ENCODE results near the gene DTWD2.

- TF ChIP-seq CTCF (IDR thresholded peaks at IDR 0.05; ENCODE audit: insufficient read depth, low read length, poor library complexity, severe bottlenecking) (no peak), EZH2phosphoT487 (conservative IDR thresholded peaks at IDR 0.05; ENCODE audit: low read length) (no peak)
These were observed 2.2 kb upstream of the DTWD2 start for GRCh38 chr5:118990582-118990981.

Data from SU-DHL-6 (cell line).